Retina (tissue), 1 donor: ENCODE data around the gene YTHDF2.
A peak's percentile ranks its signal among the peaks of the same experiment; 100 is the strongest.
"Not testable (repeated sequence)": the region's sequence is repeated elsewhere in the genome, so short reads cannot be mapped to it uniquely, and the experiment has no call there.

ENCODE experiments used
- DNase-seq: peaks from one replicate; pipeline ENCODE4 v3.0.0-alpha.2; 2016

The YTHDF2 gene

DNA sequence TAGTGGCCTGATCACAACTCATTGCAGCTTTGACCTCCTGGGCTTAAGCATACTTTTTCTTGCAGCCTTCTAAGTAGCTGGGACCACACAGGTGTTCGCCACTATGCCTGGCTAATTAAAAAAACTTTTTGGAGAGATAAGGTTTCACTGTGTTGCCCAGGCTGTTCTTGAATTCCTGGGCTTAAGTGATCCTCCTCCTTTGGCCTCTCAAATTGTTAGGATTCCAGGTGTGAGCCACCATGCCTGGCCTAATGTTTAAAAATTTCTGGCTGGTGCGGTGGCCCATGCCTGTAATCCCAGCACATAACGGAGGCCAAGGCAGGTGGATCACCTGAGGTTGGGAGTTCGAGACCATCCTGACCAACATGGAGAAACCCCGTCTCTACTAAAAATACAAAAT lies 24.4 kb downstream of the YTHDF2 start:
- DNase-seq: no peak

DNA sequence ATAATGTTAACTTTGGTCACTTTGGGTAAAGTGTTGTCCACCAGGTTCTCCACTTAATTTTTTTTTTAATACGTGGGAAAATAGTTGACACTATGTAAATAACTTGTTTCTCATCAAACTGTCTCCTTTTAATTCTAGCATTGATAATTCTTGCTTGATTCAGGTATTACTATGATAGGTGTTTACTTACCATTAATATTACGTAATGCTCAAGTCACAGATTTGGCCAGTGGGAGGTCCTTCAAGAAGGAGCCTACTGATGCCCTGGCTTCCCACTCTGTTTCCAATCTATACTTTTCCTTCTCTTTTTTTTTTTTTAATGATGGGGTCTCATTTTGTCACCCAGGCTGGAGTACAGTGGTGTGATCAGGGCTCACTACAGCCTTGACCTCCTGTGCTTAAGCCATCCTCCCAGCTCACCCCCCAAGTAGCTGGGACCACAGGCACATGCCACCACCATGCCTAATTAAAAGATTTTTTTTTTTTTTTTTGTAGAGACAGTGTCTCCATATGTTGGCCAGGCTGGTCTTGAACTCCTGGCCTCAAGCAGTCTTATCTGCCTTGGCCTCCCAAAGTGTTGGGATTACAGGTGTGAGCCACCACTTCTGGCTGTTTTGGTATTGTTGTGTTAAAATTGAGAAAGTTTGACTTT lies 29.9 kb downstream of the YTHDF2 start:
- no peak for DNase-seq

DNA sequence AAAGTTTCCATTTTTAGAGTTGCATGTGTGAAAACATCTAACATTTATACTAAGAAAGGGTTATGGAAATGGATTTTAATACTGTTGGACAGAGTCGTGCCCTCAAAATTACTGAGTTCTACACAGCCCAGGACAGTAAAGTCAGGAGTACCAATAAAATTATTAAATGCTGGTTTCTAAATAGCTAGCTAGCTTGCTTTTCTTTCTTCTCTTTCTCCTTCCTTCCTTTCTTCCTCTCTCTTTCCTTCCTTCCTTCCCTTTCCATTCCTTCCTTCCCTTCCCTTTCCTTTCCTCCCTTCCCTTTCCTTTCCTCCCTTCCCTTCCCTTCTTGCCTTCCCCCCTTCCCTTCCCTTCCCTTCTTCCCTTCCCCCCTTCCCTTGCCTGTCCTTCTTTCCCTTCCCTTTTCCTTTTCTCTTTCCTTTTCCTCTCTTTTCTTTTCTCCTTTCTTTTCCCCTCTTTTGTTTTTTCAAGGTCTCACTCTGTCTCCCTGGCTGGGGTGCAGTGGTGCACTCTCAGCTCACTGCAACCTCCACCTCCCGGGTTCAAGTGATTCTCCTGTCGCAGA lies 33.9 kb downstream of the YTHDF2 start:
- DNase-seq: no peak

DNA sequence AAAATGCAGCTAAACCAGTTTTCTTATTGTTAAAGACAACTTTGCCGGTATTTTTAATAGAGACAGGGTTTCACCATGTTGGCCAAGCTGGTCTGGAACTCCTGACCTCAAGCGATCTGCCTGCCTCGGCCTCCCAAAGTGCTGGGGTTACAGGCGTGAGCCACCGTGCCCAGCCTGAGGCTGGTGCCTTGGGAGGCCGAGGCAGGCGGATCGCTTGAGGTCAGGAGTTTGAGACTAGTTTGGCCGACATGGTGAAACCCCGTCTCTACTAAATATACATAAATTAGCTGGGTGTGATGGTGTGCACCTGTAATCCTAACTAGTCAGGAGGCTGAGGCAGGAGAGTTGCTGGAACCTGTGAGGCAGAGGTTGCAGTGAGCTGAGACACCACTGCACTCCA lies 35.2 kb downstream of the YTHDF2 start:
- not testable (repeated sequence) for DNase-seq

DNA sequence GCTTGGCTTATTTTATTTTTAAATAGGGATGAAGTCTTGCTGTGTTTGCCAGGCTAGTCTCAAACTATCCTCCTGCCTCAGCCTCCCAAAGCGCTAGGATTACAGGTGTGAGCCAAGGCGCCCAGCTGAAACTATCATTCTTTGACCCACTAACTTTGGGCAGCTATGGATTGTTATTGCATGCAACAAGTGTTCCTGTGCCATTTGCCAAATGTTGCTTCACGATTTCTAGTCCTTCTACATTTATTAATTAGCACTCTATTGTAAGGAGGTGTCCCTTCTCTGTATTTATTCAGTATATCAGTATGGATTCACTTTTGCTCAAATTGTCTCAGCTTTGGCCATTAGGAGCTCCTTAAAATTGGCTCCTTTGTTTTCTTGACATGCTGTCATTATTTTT lies 36.4 kb downstream of the YTHDF2 start:
- no peak for DNase-seq

DNA sequence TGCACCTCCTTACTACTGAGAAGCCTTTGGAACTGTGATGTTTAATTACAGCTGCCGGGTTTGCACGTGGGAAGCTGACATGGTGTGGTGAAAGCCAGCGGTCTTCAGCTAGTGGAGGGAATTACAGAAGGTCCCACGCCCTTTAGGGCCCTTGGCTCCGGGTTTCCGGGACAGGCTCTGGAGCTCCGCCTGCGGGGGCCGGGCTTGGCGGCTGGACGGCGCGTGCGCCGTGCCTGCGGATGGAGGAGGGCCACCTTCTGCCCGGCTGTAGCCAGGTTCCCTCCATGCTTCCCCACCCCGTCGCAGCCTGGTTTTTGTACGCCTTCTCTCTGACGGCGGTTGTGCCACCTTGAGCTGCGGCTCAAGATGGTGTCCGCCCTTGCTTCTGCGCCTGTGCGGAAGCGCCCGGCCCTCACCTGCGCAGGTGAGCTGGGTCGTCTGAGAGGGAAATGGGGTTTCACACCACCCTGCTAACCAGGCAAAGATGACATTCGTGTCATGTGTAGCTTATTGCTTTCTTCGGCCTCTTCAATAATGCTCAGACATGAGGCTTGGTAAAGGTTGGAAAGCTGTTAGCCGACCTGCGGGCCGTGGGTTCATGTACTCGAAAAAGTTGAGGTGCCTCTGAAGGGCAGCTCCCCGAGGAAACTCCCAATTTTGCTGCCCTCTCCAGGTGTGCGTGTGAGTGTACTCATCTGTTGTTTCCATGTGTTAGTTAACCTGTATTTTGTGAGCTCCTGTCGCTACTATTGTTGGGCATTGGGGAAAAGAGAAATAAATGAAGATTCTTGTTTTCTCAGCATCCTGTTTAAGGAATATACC lies 38.6 kb downstream of the YTHDF2 start:
- DNase-seq: peak; percentile 62

DNA sequence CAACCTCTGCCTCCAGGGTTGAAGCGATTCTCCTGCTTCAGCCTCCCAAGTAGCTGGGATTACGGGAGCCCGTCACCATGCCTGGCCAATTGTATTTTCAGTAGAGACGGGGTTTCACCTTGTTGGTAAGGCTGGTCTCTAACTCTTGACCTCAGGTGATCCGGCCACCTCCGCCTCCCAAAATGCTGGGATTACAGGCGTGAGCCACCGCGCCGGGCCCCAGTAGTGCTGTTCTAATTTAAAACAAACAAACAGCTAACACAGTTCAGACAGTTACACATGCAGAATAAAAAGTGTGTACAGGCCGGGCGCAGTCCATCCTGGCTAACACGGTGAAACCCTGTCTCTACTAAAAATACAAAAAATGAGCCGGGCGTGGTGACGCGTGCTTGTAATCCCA lies 39.6 kb downstream of the YTHDF2 start:
- no peak for DNase-seq

DNA sequence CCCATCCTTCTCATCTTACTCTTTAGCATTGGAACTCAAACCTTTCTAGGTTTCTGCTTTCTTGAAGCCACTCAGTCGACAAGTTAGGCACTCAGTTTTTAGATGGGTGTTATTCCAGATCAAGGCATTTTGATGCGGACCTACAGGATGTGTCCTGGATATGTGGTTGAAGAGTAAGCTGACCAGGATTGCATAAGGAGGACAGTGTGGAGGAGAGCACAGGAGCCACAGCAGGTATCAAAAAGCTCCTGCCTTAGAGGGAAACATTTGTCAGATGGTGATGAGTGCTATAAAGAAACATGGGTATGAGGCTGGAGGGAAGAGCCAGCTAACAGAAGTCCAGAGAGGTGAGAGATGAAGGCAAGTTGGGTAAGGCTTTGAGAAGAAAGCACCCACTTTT lies 41.3 kb downstream of the YTHDF2 start:
- no peak for DNase-seq

DNA sequence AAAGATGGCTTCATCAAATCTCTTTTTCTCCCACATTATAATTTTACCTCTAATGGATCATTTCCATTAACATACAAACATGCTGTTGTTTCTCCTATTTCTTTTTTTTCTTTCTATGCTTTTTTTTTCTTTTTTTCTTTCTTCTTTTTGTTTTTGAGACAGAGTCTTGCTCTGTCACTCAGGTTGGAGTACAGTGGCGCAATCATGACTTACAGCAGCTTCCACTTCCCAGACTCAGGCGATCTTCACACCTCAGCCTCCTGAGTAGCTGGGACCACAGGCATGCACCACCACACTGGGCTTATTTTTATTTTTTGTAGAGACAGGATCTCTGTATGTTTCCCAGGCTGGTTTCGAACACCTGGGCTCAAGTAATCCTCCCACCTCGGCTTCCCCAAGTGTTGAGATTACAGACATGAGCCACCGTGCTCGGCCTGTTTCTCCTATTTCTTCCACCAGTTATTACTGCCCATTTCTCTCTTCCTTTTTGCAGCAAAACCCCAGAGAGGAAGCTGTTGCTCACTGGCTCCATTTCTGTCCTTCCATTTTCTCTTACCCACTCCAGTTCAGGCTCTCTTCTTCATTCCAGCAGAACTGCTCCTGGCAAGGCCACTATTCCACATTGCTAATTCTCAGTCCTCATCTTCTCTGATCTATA lies 43.1 kb downstream of the YTHDF2 start:
- DNase-seq: no peak

DNA sequence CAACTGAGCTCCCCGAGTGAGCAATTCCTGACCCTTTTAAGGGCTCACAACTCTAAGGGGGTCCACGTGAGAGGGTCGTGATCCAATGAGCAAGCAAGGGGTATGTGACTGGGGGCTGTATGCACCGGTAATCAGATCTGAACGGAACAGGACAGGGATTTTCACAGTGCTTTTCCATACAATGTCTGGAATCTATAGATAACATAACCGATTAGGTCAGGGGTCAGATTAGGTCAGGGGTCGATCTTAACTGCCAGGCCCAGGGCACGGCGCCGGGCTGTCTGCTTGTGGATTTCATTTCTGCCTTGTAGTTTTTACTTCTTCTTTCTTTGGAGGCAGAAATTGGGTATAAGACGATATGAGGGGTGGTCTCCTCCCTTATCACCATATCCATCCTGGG lies 44.6 kb downstream of the YTHDF2 start:
- DNase-seq: no peak

DNA sequence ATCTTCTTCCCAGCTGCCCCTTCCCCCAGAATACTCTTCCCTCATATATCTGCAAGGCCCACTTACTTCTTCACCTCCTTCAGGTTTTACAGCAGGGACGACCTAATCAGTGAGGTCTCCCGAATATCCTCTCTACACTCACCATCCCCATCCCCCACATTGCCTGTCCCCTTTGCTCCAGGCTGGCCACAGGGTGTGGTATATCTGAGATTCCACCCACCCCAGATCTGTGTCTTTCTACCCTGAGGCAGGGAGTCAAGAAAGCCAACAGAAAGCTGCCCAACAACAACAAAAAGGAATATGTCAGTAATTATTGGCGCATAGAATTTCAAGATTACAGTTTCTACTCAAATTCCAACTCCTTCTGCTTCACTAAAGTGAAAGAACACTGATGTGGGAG lies 45.3 kb downstream of the YTHDF2 start:
- DNase-seq: no peak

DNA sequence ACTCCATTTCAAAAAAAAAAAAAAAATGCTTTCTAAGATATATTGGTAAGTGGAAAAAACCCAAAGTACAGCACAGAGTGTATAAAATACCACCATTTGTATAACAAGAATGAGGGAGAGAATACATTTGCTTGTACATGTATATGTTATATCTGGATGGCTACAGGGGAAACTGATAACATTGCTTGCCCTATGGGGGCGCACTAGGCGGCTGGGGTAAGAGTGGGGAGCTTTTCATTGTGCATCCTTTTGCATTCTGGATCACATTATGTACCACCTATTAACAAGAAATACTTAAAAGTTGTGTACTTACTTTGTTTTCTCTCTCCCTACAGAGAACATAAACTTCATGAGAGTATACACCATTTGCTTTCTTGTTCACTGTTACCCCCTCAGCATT lies 46.6 kb downstream of the YTHDF2 start:
- DNase-seq: no peak

DNA sequence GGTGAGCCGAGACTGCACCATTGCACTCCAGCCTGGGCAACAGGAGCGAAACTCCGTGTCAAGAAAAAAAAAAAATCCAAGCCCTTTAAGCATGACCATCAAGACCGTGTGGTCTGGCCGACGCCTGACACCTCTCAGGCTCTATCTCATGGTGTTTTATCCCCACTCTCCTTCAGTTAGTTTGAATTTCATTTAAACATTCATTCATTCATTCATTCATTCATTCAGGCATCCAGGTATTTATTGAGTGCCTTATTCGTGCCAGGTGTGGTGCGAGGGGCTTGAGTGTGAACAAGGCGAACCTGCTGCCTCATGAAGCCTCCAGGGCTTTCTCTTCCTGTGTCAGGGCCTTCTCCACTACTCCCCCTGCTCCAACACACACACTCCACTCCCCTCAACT lies 52.7 kb downstream of the YTHDF2 start:
- no peak for DNase-seq

DNA sequence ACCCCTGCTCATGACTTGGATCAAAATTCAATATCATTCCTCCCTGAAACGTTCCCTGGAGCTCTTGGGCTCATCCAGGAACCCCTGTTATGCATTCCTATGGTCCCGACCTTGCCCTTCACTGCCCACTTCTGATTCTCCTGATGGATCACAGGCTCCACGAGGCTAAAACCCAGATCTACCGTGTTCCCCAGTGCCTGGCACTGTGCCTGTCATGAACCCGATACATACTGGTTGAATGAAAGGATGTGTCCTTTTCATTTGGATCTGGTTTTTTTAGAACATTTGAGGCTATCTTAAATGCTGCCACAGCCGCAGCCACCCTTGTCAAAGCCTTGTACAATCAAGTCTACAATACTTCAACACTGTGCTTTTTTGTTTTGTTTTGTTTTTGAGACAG lies 53.1 kb downstream of the YTHDF2 start:
- DNase-seq: no peak

DNA sequence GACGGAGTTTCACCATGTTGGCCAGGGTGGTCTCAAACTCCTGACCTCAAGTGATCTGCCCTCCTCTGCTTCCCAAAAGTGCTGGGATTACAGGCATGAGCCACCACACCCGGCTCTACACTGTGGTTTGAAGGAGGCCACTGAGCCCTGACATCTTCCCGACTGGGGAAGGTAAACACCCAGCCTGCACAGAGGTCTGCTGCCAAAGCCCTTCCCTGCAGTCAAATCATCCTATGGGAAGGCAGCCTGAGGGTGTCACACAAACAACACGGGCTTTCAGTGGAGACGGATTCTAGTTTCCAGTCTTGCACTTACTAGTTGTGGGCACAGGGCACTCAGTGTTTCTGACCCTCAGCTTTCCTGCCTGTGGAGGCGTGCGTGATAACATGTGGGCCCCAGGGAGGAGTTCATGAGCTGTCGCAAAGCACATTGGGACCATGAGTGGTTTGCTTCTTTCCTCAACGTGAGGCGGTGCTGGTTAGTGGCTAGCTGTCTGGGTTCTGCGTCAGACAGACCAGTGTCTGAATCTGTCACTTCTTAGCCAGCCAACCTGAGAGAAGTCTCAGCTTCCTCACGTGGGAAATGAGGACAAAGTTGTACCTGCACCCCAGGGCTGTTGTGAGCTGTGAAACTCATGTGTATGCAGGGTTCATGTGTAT lies 53.8 kb downstream of the YTHDF2 start:
- DNase-seq: no peak

DNA sequence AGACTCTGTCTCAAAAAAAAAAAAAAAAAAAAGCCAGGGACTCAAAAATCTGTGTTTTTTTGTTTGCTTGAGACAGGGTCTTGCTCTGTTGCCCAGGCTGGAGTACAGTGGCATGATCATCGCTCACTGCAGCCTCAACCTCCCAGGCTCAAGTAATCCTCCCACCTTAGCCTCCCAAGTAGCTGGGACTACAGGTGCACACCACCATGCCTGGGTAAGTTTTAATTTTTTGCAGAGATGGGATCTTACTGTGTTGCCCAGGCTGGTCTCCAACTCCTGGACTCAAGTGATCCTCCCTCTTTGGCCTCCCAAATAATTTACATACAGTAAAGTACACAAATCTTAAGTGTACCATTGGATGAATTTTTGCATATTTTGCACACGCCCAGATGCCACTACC lies 55.2 kb downstream of the YTHDF2 start:
- not testable (repeated sequence) for DNase-seq

DNA sequence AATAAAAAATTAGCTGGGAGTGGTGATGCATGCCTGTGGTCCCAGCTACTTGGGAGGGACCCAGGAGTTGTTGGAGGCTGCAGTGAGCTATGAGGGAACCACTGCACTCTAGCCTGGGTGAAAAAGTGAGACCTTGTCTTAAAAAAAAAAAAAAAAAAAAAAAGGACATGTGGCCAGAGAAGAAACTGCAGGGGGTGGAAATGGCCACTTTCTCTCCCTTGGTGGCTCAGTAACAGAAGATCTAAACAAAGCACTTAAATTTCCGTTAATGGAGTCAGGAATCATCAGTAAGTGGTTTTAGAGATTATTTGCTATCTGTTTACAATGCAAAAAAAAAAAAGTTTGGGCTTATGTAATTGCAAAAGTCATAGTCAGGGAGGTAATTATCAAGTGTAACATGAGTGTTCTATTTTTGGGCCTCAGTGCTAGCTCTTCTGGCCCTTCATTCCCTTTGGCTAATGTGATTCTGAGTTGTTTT lies 55.9 kb downstream of the YTHDF2 start:
- no peak for DNase-seq

DNA sequence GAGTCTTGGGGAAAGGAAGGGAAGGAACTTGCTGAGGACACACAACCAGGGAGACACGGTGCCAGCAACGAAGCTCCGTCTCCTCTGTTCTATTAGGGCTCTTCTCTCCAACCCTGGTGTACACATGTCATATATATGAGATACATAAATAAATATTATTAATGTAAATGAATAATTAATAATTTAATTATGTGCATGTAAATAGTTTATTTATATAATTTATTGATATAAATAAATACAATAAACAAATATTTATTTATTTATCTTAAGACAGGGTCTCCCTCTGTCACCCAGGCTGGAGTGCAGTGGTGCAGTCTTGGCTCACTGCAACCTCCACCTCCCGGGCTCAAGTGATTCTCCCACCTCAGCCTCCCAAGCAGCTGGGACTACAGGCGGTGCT lies 57.8 kb downstream of the YTHDF2 start:
- DNase-seq: not testable (repeated sequence)

DNA sequence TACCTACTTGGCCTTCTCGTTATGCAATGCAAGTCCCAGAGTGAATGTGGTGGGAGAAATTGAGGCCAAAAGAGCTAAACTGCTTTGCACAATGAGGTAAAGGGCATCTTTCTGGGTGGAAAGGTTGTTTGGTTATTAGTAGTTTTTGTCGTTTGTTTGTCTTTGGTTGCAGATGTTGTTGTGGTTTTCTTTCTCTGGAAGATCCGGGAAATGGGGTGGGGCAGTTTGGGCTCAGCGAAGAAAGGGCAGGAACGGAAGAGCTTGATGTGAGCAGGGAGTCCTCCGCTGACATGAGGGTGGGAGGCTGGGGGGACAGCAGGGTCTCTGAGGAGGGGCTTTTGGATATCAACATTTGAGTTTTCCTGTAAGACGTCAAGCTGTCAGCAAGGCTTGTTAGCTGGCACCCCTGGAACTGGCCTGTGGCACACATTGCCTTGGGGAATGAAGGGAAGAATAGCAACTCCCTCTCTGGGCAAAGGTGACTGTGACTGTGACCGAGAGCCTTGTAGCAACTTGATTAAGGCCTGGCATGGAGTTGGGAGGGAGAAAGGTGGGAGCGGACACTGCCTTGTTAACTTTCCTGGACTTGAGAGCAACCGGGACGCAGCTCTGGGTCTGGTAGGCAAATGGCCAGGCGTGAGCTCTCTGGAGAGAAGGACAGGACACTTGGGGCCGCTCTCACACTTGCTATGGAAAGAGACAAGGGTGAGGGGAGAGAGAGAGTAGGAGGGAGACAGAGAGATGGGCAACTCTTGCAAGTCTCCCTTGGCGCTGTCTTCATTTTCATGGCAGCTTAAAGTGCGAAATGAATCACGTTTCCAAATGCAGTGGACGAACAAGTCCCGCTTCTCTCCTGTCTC lies 59.8 kb downstream of the YTHDF2 start:
- no peak for DNase-seq

DNA sequence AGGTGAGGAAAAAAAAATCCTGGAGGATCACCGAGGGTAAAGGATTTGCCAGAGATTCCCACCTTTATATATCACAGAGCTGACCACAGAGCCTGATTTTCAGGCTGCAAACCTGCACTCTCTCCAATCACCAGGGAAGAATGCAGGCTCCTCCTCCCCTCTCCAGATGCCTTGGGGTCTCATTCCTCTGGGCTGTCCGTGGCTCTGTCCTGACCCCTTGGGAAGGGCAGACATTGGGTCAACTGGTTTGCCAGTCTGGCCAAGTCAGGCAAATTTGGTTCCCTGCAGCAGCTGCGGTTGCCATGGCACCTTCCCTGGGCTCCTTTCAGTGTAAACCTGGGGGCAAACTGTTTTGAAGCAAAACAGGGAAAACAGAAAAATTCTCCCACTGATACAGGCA lies 63.6 kb downstream of the YTHDF2 start:
- no peak for DNase-seq

DNA sequence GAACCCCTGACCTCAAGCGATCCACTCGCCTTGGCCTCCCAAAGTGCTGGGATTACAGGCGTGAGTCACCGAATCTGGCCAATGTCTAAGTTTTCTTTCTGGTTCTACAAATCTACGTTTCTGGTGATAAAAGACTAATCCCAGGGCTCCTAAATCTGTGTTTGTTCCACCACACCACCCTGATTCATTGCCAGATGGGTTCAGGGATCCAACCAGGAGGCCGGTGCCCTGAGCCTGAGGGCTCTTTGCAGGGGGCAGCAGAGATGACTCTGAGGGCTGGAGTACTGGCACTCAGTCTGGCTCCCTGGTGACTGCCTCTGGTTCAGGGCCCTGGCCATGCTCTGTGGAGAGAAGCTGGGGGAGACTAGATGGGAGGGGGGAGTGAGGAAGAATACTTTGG lies 64.7 kb downstream of the YTHDF2 start:
- no peak for DNase-seq

DNA sequence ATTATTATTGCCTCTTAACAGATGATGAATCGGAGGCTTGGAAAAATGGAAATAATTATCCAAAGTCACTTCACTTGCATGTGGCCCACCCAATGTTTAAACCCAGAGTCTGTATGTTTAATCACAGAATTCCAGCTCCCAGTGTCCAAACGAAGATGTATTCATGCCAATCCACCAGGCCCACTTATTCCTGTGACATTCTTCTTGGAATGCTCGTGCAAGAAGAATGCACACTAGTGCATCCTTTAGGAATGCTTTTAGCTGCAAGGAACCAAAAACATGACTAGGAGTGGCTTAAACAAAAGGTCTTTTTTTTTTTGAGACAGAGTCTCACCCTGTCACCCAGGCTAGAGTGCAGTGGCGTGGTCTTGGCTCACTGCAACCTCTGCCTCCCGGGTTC lies 66.3 kb downstream of the YTHDF2 start:
- no peak for DNase-seq
